SK-N-SH (cell line): Measurements from ENCODE around the gene ERVMER34-1.

Experiments used
- JUND ChIP-seq: IDR thresholded peaks from 2 replicates; pipeline ENCODE4 v1.4.0; 2012
- TF ChIP-seq, protein P1 (sequence below): fragments of 200-600 bp; sonication (generic); IDR thresholded peaks from 2 replicates; pipeline ENCODE4 v1.6.1; 2017; ENCODE audit warnings: antibody characterized with exemption, mild to moderate bottlenecking, moderate library complexity

- TF ChIP-seq, protein P1, sequence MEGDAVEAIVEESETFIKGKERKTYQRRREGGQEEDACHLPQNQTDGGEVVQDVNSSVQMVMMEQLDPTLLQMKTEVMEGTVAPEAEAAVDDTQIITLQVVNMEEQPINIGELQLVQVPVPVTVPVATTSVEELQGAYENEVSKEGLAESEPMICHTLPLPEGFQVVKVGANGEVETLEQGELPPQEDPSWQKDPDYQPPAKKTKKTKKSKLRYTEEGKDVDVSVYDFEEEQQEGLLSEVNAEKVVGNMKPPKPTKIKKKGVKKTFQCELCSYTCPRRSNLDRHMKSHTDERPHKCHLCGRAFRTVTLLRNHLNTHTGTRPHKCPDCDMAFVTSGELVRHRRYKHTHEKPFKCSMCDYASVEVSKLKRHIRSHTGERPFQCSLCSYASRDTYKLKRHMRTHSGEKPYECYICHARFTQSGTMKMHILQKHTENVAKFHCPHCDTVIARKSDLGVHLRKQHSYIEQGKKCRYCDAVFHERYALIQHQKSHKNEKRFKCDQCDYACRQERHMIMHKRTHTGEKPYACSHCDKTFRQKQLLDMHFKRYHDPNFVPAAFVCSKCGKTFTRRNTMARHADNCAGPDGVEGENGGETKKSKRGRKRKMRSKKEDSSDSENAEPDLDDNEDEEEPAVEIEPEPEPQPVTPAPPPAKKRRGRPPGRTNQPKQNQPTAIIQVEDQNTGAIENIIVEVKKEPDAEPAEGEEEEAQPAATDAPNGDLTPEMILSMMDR: no peak
- no peak for TF ChIP-seq JUND
Measured at GRCh38 chr4:52791936-52792335, 40.7 kb upstream of the ERVMER34-1 start.
